Neural cell (in vitro differentiated cells): Measurements from ENCODE around the gene CCDC63.

Source experiments
- EP300 ChIP-seq: fragments of 450-650 bp; conservative IDR thresholded peaks from 2 replicates; pipeline ENCODE4 v1.6.1; 2014; ENCODE audit warnings: antibody characterized with exemption, mild to moderate bottlenecking, moderate library complexity; ENCODE audit not compliant: poor library complexity, severe bottlenecking
- EZH2 ChIP-seq: fragments of 200-600, 300-800 bp; shearing (Covaris generic), sonication (generic); IDR thresholded peaks from 2 replicates; pipeline ENCODE4 v1.6.1; 2014; ENCODE audit warnings: antibody characterized with exemption, low read length, borderline replicate concordance, mild to moderate bottlenecking; ENCODE audit not compliant: insufficient read depth, poor library complexity, severe bottlenecking
- POLR2AphosphoS5 ChIP-seq: IDR thresholded peaks from 2 replicates; pipeline ENCODE4 v1.6.1; 2012
- RAD21 ChIP-seq: fragments of 450-650 bp; conservative IDR thresholded peaks from 2 replicates; pipeline ENCODE4 v1.6.1; 2014; ENCODE audit warnings: antibody characterized with exemption, mild to moderate bottlenecking, moderate library complexity
- SMC3 ChIP-seq: fragments of 450-650 bp; conservative IDR thresholded peaks from 2 replicates; pipeline ENCODE4 v1.6.1; 2014; ENCODE audit warnings: antibody characterized with exemption, mild to moderate bottlenecking, moderate library complexity; ENCODE audit not compliant: poor library complexity
- TF ChIP-seq, protein P1 (sequence below): fragments of 450-650 bp; IDR thresholded peaks from 2 replicates; pipeline ENCODE4 v1.5.1; 2014; ENCODE audit warnings: antibody characterized with exemption, mild to moderate bottlenecking, moderate library complexity; ENCODE audit not compliant: poor library complexity, severe bottlenecking

DNA sequence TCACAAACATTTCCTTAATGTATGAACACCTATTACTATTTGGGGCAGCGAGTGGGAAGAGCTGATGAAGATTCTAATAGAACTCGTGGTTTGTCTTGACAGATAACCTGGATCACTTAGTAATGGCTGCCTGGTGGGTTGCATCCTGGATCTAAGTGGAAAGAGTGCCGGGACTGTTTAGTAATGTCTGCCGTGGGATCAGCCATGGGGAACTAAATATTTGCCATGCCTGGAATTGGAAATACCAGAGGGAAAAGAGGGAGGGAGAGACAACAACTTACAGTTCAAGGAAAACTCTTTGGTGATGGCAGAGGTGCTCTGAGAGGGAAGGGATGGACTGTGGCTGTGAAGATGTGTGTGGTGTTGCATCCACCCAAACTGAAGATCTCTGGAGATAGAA lies 21.3 kb upstream of the CCDC63 start:
- TF ChIP-seq POLR2AphosphoS5 (no peak), EP300 (no peak), SMC3 (no peak), RAD21 (no peak), EZH2 (no peak)
- TF ChIP-seq, protein P1, sequence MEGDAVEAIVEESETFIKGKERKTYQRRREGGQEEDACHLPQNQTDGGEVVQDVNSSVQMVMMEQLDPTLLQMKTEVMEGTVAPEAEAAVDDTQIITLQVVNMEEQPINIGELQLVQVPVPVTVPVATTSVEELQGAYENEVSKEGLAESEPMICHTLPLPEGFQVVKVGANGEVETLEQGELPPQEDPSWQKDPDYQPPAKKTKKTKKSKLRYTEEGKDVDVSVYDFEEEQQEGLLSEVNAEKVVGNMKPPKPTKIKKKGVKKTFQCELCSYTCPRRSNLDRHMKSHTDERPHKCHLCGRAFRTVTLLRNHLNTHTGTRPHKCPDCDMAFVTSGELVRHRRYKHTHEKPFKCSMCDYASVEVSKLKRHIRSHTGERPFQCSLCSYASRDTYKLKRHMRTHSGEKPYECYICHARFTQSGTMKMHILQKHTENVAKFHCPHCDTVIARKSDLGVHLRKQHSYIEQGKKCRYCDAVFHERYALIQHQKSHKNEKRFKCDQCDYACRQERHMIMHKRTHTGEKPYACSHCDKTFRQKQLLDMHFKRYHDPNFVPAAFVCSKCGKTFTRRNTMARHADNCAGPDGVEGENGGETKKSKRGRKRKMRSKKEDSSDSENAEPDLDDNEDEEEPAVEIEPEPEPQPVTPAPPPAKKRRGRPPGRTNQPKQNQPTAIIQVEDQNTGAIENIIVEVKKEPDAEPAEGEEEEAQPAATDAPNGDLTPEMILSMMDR, result no peak
